SJSA1 (cell line): ENCODE measurements around the gene PLXDC1. TPM values are rescaled to one million over a fixed set of nuclear protein-coding genes. Genes with fewer than 3 reads are reported as not detected.
"Not testable (repeated sequence)": the region's sequence is repeated elsewhere in the genome, so short reads cannot be mapped to it uniquely, and the experiment has no call there.

Source experiments
- DNase-seq, 2 experiments: peaks; one replicate each; pipeline ENCODE4 v3.0.0-alpha.2; 2015 to 2020; ENCODE audit warnings: low spot score in 2 of 2, low read depth in 1 of 2
- H3K27ac ChIP-seq: fragments of 250-450 bp; sonication (Bioruptor Pico); 2 replicates; pipeline ENCODE4 v1.5.1; 2020; ENCODE audit warnings: mild to moderate bottlenecking, moderate library complexity
- H3K27me3 ChIP-seq: fragments of 250-450 bp; sonication (Bioruptor Pico); replicated peaks from 2 replicates; pipeline ENCODE4 v1.5.1; 2020; ENCODE audit warnings: mild to moderate bottlenecking, moderate library complexity
- H3K36me3 ChIP-seq: fragments of 250-450 bp; sonication (Bioruptor Pico); 2 replicates; pipeline ENCODE4 v1.5.1; 2020; ENCODE audit warnings: mild to moderate bottlenecking
- H3K4me1 ChIP-seq: fragments of 250-450 bp; sonication (Bioruptor Pico); replicated peaks from 2 replicates; pipeline ENCODE4 v1.6.1; 2021; ENCODE audit warnings: mild to moderate bottlenecking
- H3K4me3 ChIP-seq: fragments of 250-450 bp; sonication (Bioruptor Pico); 2 replicates; pipeline ENCODE4 v1.5.1; 2020; ENCODE audit warnings: mild to moderate bottlenecking
- H3K9me3 ChIP-seq: fragments of 250-450 bp; sonication (Bioruptor Pico); replicated peaks from 2 replicates; pipeline ENCODE4 v1.5.1; 2020; ENCODE audit warnings: mild to moderate bottlenecking
- total RNA-seq: library from RNA; depleted of rRNA; stranded (reverse); fragments of >200 nt; shearing (Covaris generic); gene quantifications from 2 replicates; pipeline ENCODE4 v1.2.3, GENCODE V29; 2014

Gene PLXDC1
- total RNA-seq, 1 experiment from 2014 or later: not detected

DNA sequence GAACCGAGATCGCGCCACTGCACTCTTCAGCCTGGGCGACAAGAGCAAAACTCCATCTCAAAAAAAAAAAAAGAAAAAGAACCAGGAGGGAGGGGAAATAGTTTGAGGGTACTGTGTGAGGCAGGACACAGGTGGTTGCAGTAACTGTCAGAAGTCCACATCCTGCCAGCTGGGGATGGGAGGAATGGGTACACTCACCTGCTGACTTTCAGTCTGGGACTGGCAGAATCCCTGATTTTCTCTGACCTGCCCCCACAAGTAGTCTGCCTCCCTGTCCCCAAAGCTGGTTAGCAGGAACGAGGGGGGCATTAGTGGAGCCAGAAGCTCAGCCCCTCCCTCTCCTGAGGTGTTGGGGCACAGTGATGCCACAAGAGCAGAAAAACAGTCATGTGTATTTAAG, 21.6 kb upstream of the PLXDC1 start:
- H3K27me3 ChIP-seq: no peaks in the 10 kb centered on the region
- H3K36me3 ChIP-seq: peaks cover 14% of the 10 kb centered on the region
- H3K4me3 ChIP-seq: no peak overlapping the region
- no peak overlapping the region for H3K27ac ChIP-seq
- 0 out of 2 replicates have a peak, but pooled peaks cover 5% of the 10 kb centered on the region for H3K4me1 ChIP-seq
- H3K9me3 ChIP-seq: no peaks in the 10 kb centered on the region
- DNase-seq: no peak

DNA sequence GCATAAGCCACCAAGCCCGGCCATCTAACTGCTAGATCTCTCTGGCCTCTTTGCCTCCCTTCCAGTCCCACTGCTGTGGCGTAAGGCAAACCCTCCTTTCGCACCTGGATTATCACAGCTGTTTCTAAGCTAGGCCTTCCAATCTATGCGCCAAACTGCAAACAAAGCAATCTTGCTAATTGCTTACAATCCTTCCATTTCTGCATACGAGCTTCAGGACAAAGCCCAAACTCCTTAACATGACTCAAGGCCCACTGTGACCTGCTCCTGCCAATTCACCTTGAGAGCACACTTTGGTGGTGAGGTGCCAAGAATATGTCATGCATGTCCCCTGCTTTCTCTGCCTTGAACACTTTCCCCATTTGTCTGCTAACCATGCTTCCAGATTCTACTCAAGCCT, 20.5 kb upstream of the PLXDC1 start:
- no peak overlapping the region for H3K27ac ChIP-seq
- H3K9me3 ChIP-seq: no peaks in the 10 kb centered on the region
- H3K27me3 ChIP-seq: no peaks in the 10 kb centered on the region
- DNase-seq: no peak
- no peak overlapping the region for H3K4me3 ChIP-seq
- H3K4me1 ChIP-seq: 0 out of 2 replicates have a peak, but pooled peaks cover 5% of the 10 kb centered on the region
- H3K36me3 ChIP-seq: peaks cover 7% of the 10 kb centered on the region; the same call in 1 of the 2 replicates

DNA sequence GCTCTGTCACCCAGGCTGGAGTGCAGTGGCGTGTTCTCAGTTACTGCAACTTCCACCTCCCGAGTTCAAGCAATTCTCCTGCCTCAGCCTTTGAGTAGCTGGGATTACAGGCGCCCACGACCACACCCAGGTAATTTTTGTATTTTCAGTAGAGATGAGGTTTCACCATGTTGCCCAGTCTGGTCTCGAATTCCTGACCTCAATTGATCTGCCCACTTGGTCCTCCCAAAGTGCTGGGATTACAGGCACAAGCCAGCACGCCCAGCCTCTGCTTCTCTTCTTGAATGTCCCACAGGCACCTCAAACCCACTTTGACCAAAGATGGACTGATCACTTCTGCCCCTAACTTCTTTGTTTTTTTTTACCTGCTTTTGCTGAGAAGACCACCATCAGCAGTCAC, 19.1 kb upstream of the PLXDC1 start:
- no peak for DNase-seq
- peaks cover 5% of the 10 kb centered on the region; the same call in 1 of the 2 replicates for H3K36me3 ChIP-seq
- H3K9me3 ChIP-seq: no peaks in the 10 kb centered on the region
- H3K4me3 ChIP-seq: no peak overlapping the region
- no peaks in the 10 kb centered on the region for H3K27me3 ChIP-seq
- 0 out of 2 replicates have a peak, but pooled peaks cover 3% of the 10 kb centered on the region for H3K4me1 ChIP-seq
- H3K27ac ChIP-seq: no peak overlapping the region

DNA sequence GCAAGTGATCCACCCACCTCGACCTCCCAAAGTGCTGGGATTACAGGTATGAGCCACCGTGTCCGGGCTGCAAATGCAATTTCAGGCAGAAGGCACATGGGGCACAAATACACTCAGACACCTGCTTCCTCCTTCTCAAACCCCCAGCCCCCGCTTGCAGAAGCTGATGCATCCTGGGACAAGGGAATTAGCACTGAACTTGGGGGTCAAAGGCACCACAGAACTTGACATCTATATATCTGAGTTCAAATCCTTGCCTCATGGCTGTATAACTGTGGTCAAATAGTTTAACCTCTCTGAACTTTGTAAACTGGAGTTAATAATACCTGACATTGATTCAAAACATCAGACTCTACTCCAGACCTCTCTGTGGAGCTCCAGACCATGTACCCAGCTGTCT, 18.7 kb upstream of the PLXDC1 start:
- H3K27me3 ChIP-seq: no peaks in the 10 kb centered on the region
- H3K9me3 ChIP-seq: no peaks in the 10 kb centered on the region
- H3K4me1 ChIP-seq: no peaks in the 10 kb centered on the region; the same call in 1 of the 2 replicates
- H3K27ac ChIP-seq: no peak overlapping the region
- DNase-seq: no peak
- no peak overlapping the region for H3K4me3 ChIP-seq
- peaks cover 2% of the 10 kb centered on the region; the same call in 1 of the 2 replicates for H3K36me3 ChIP-seq

DNA sequence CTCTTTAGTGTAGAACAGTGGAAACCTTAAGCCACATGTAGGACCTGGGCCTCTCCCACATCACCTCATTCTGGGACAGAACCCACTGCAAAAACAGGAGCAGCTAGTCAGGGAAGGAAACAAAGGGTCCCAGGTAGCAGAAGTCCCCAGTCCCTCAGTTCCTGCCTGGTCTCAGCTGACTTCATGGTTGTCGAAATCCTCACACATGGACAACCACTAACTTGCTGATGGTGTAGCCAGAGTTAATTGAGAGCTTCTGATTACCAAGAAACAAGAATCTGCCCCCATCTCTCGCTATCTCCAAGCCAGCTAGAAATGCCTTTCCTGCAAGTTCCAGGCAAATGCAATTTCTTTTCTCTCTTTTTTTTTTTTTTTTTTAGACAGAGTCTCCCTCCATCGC, 18.1 kb upstream of the PLXDC1 start:
- no peaks in the 10 kb centered on the region for H3K9me3 ChIP-seq
- H3K27ac ChIP-seq: no peak overlapping the region
- no peak overlapping the region for H3K4me3 ChIP-seq
- no peaks in the 10 kb centered on the region for H3K27me3 ChIP-seq
- H3K4me1 ChIP-seq: peaks cover 6% of the 10 kb centered on the region; the same call in 1 of the 2 replicates
- H3K36me3 ChIP-seq: no peaks in the 10 kb centered on the region
- no peak for DNase-seq

DNA sequence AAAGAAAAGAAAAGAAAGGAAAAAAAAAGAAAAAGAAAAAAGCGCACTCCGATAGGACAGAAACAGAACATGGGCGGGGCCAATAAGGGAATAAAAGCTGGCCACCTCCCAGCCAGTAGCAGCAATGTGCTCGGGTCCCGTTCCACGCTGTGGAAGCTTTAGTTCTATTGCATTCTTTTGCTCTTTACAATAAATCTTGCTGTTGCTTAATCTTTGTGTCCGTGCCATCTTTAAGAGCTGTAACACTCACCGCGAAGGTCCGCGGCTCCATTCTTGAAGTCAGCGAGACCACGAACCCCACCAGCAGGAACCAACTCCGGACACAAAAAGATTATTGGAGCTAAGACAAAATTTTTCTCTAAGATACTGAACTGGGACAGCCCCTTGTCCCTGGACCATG, 17.7 kb upstream of the PLXDC1 start:
- no peak for DNase-seq
- peaks cover 7% of the 10 kb centered on the region; the same call in 1 of the 2 replicates for H3K4me1 ChIP-seq
- H3K36me3 ChIP-seq: no peaks in the 10 kb centered on the region
- H3K27me3 ChIP-seq: no peaks in the 10 kb centered on the region
- no peak overlapping the region for H3K4me3 ChIP-seq
- no peak overlapping the region for H3K27ac ChIP-seq
- H3K9me3 ChIP-seq: no peaks in the 10 kb centered on the region

DNA sequence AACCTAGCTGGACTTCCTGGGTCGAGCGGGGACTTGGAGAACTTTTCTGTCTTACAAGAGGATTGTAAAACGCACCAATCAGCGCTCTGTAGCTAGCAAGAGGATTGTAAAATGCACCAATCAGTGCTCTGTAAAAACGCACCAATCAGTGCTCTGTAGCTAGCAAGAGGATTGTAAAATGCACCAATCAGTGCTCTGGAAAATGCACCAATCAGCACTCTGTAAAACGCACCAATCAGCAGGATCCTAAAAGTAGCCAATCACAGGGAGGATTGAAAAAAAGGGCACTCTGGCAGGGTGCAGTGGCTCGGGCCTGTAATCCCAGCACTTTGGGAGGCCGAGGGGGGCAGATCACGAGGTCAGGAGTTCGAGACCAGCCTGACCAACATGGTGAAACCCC, 17.1 kb upstream of the PLXDC1 start:
- not testable (repeated sequence) for H3K9me3 ChIP-seq, DNase-seq, H3K27me3 ChIP-seq, H3K27ac ChIP-seq, H3K36me3 ChIP-seq, H3K4me3 ChIP-seq, H3K4me1 ChIP-seq

DNA sequence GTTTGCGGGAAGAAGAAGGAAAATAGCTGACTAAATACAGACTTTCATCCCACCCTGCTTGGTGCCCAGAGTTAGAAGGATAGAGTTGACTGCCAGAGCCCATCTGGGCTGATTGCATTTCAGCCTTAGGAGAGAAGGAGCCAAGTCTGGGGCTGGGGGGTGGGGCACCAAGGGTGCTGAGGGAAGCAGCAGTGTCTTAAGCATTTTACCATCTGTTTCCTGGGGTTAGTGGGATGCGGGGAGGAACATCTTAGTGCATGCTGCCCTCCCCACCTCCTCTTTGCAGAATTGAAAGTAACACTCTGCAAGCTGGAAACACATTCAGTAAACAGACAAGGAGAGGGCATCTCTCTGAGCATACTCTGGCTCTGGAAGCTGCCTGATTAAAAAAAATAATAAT, 16.0 kb upstream of the PLXDC1 start:
- H3K36me3 ChIP-seq: no peaks in the 10 kb centered on the region
- H3K27me3 ChIP-seq: no peaks in the 10 kb centered on the region
- H3K4me1 ChIP-seq: peaks cover 7% of the 10 kb centered on the region; the same call in 1 of the 2 replicates
- H3K4me3 ChIP-seq: no peak overlapping the region
- no peaks in the 10 kb centered on the region for H3K9me3 ChIP-seq
- DNase-seq: no peak
- H3K27ac ChIP-seq: no peak overlapping the region

DNA sequence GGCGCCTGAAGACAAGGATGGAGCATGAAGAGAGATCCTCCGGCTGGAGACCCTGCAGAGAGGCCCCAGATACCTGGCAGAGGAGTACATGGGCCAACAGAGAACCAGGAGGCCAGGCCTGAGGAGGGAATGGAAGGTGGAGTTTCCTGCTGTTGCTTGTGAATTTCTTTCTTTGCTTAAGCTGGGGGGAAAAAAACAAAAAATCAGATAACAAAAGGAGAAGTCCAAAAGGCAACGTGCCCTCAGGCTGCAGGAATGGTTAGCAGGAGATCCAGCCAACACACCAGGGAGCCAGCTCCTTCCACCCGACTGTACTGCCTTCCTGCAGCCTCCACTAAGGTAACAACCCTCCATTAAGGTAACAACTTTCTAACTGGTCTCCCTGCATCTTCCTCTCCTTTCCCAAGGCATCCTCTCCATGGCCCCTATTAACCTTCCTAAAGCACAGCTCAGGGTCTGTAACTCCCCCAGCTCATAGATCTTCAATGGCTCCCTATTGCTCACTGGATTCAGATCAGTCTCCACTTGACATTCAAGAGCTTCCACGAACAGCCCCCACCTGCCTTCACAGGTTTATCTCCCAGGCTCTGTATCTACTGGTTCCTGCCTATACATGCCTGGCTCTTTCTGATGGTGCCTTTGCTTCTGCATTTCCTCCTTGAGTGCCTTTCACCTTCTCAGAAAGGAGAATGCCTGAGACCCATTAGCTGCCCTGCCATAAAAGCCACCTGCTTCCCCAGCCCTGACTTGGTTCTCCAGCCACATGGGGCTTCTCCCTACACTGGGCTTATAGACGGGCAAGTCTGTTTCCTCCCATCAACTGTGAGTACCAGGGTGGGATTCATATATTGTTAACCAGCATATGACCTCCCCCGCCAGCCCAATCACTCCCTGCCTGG, 15.2 kb upstream of the PLXDC1 start:
- Histone ChIP-seq H3K36me3 (no peaks in the 10 kb centered on the region), H3K4me3 (no peak overlapping the region), H3K4me1 (peaks cover 7% of the 10 kb centered on the region; the same call in 1 of the 2 replicates), H3K27me3 (no peaks in the 10 kb centered on the region), H3K27ac (no peak overlapping the region), H3K9me3 (no peaks in the 10 kb centered on the region)
- no peak for DNase-seq

DNA sequence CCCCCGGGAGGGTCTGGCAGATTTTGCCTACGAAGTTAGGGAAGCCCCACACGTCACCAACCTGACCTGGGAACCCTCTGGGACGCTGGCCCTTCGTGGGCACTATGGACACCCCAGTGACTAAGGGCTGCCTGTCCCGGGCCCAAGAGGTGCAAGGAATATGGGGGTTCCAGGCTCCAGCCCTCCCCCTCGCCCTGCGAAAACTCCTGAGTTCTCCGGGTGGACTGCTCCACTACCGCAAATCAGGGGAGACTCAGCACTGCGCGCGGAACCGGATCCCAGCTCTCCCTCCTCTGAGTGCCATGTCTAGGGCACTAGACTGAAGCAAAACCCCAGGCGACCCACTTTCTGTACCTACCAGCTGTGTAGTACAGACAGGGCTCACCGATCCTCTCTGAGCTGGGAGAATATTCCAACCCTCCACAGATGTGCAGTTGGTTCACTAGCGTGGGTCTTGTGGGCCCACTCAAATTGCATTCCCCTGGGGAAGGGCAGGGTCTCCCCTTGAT, 14.5 kb upstream of the PLXDC1 start, which contains the start of gene ARL5C:
Gene ARL5C, minus strand, starts transcription at position 321 of the 509 bp plus-strand sequence. CDS start 401 bp downstream, outside the sequence.
- Histone ChIP-seq H3K36me3 (no peaks in the 10 kb centered on the region), H3K27ac (no peak within 1 kb of the TSS), H3K4me1 (peaks cover 7% of the 10 kb centered on the region; the same call in 1 of the 2 replicates), H3K4me3 (no peak within 1 kb of the TSS), H3K27me3 (no peaks in the 10 kb centered on the region), H3K9me3 (no peaks in the 10 kb centered on the region)
- no peak for DNase-seq

DNA sequence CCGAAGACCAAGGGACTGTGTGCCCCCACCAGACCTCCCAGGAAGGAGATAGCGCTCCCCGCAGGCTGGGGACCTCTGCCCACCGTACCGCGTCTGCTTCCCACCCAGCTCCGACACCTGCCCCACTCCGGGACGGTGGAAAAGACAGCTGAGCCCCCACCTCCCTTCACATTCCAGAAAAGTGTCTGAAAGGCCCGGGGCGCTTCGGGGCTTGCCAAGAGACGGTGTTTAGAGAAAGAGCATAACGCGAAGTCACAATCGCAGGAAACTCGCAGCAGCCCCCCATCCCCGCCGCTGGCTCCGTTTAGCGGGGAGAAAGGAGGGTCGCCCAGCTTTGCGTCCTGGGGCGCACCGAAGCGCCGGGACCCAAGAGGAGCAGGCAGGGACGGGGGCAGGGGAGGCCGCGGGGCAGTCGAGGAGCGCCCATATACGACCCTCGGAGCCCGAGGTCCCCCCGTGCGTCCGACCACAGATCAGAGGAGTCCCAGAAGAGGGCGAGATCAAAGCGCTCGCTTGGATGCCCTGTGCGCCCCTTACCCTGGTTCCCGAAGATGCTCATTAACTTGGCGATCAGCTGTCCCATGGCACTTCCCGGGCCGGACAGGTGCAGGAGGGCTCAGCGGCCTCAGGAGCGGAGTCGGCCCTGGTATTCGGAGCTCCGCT, 13.9 kb upstream of the PLXDC1 start:
- DNase-seq: no peak
- Histone ChIP-seq H3K27ac (no peak overlapping the region), H3K4me3 (no peak overlapping the region)

DNA sequence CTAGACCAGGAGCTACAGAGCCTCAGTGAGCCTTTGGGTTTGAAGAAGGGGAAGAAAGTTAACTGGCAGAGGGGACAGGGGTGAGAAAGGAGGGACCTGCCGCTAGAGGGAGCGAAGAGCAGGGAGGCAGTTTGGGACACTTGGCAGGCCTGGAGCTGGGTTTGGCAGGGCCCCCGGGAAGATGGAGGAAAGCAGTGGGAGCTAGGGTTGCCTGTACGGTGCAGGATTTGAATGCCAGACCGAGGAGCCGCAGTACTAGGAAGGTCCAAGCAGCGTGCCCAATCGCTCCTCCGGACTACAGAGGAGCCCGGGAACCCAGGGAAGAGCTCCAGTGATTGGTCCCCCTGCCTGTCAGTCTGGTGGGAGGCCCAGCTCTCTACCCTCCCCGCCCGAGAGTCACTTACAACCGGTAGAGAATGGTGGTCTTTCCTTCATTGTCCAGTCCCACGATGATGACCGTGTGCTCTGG, 13.3 kb upstream of the PLXDC1 start:
- H3K27me3 ChIP-seq: no peaks in the 10 kb centered on the region
- no peak overlapping the region for H3K27ac ChIP-seq
- peak overlapping the region; percentile 14 for H3K4me3 ChIP-seq
- DNase-seq: peak; percentile 73 to 85
- H3K9me3 ChIP-seq: no peaks in the 10 kb centered on the region
- H3K4me1 ChIP-seq: peaks cover 7% of the 10 kb centered on the region; the same call in 1 of the 2 replicates
- H3K36me3 ChIP-seq: no peaks in the 10 kb centered on the region

More for the DNA sequence above, 13.9 kb upstream of the PLXDC1 start:
- Histone ChIP-seq H3K36me3 (no peaks in the 10 kb centered on the region), H3K27me3 (no peaks in the 10 kb centered on the region), H3K9me3 (no peaks in the 10 kb centered on the region), H3K4me1 (peaks cover 7% of the 10 kb centered on the region; the same call in 1 of the 2 replicates)

DNA sequence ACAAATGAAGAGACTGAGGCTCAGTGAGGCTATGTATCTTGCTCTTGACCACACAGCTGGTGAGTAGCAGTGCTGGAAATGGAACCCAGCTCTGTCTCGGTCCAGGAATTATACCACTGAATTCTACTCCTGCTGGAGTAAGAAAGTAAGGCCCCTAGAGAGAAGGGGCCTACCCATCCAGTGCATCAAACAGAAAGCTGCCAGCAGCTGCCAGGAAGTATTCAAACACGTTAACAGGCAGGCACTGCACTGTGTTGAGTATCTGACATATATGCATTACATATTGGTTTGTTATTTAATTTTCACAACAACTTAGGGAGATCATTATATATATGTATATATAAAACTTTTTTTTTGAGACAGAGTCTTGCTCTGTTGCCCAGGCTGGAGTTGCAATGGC, 10.5 kb upstream of the PLXDC1 start:
- Histone ChIP-seq H3K4me3 (no peak overlapping the region), H3K9me3 (no peaks in the 10 kb centered on the region), H3K4me1 (peaks cover 7% of the 10 kb centered on the region; the same call in 1 of the 2 replicates), H3K27me3 (no peaks in the 10 kb centered on the region), H3K36me3 (no peaks in the 10 kb centered on the region), H3K27ac (no peak overlapping the region)
- DNase-seq: no peak
